Measurements from ENCODE around the gene DYNLT5. TPM values are rescaled to one million over a fixed set of nuclear protein-coding genes. Genes with fewer than 3 reads are reported as not detected.
"Not testable (repeated sequence)": the region's sequence is repeated elsewhere in the genome, so short reads cannot be mapped to it uniquely, and the experiment has no call there.

The DYNLT5 gene
- total RNA-seq, 1 experiment from 2014 or later: 0.83 TPM

DNA sequence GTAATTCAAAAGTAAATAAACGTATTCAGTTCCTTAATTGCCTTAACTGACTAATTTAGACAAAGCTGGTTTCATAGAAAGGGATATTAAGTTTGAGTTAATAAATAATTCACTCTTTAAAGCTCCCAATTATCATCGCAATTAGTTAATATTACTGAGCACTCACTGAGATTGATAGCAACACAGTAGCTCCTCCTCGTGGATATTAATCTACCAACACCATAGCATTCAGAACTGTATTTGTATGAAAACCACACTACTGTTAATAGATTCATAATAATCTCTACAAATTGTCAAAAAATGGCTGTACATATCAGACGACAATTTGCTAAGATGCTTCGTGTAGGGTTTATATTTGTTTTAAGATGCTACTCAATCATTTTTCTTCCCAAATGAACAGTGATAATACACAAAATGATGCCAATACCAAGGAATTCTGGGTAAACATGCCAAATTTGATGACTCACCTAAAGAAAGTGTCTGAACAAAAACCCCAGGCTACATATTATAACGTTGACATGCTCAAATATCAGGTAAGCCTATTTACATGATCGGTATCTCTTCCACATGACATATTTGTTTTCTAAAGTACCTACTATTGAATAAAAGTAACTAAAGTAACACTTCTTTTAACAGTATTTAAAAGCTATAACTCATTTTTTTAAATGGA, 18.8 kb upstream of the DYNLT5 start:
- TF ChIP-seq, protein P1, sequence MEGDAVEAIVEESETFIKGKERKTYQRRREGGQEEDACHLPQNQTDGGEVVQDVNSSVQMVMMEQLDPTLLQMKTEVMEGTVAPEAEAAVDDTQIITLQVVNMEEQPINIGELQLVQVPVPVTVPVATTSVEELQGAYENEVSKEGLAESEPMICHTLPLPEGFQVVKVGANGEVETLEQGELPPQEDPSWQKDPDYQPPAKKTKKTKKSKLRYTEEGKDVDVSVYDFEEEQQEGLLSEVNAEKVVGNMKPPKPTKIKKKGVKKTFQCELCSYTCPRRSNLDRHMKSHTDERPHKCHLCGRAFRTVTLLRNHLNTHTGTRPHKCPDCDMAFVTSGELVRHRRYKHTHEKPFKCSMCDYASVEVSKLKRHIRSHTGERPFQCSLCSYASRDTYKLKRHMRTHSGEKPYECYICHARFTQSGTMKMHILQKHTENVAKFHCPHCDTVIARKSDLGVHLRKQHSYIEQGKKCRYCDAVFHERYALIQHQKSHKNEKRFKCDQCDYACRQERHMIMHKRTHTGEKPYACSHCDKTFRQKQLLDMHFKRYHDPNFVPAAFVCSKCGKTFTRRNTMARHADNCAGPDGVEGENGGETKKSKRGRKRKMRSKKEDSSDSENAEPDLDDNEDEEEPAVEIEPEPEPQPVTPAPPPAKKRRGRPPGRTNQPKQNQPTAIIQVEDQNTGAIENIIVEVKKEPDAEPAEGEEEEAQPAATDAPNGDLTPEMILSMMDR (conservative IDR thresholded peaks at IDR 0.05): no peak
- H3T11ph ChIP-seq (ENCODE audit: low read length): no peak overlapping the region

DNA sequence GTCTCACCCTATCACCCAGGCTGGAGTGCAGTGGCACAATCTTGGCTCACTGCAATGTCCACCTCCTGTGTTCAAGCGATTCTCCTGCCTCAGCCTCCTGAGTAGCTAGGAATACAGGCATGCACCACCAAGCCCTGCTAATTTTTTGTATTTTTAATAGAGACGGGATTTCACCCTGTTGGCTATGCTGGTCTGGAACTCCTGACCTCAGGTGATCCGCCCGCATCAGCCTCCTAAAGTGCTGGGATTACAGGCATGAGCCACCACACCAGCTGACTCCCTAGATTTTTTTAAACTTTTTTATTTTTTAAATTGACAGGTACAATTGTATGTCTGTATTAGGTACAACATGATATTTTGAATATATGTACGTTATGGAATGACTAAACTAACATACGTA, 17.7 kb upstream of the DYNLT5 start:
- not testable (repeated sequence) for H3K27me3 ChIP-seq (ENCODE audit: insufficient read depth, low read length); H2BK5ac ChIP-seq (ENCODE audit: insufficient read length, low read length); H3K23me2 ChIP-seq (ENCODE audit: insufficient read length, low read depth, low read length, poor library complexity, severe bottlenecking); H3K4me3 Mint-ChIP-seq; H4K8ac ChIP-seq (replicated peaks; ENCODE audit: insufficient read length, low read depth, low read length); H3K4me1 ChIP-seq (ENCODE audit: insufficient read depth, low read length); H4K20me1 ChIP-seq (ENCODE audit: control insufficient read depth, insufficient read depth, insufficient read length); H2BK120ac ChIP-seq (ENCODE audit: low read depth, low read length, poor library complexity, severe bottlenecking); H3K27me3 Mint-ChIP-seq (ENCODE audit: low read depth); H3K4me2 ChIP-seq (ENCODE audit: insufficient read depth, insufficient read length, low read length); H4K5ac ChIP-seq (ENCODE audit: insufficient read length, low read depth, low read length); H2AFZ ChIP-seq (ENCODE audit: low read length); H3K79me1 ChIP-seq (ENCODE audit: insufficient read depth, low read depth, low read length, poor library complexity, severe bottlenecking); H3K27ac Mint-ChIP-seq; H3K9ac ChIP-seq (ENCODE audit: extremely low read depth, insufficient read length, low read length); H3K23ac ChIP-seq (ENCODE audit: insufficient read length, low read depth, low read length); H3K18ac ChIP-seq (ENCODE audit: insufficient read length, low read depth, low read length); H2AK5ac ChIP-seq (ENCODE audit: insufficient read length, low read length); H3T11ph ChIP-seq (ENCODE audit: low read length); H2BK15ac ChIP-seq (ENCODE audit: low read depth, low read length); H3K56ac ChIP-seq (ENCODE audit: insufficient read length, low read depth, low read length); H3K79me2 ChIP-seq (ENCODE audit: insufficient read depth, low read length); H3K36me3 Mint-ChIP-seq (ENCODE audit: insufficient read depth in 1 of 3, low read depth in 3 of 3); DNase-seq; H2BK12ac ChIP-seq (ENCODE audit: insufficient read length, low read depth, low read length); H3K14ac ChIP-seq (ENCODE audit: insufficient read depth, low read length); H3K27ac ChIP-seq (ENCODE audit: insufficient read length, low read depth, low read length); H3K9me3 ChIP-seq (ENCODE audit: control insufficient read depth, low read depth, low read length); H4K91ac ChIP-seq (ENCODE audit: insufficient read length, low read depth, low read length); H2BK20ac ChIP-seq (ENCODE audit: low read depth, low read length, poor library complexity, severe bottlenecking); H3K4ac ChIP-seq (ENCODE audit: low read depth, low read length); H3K9me3 Mint-ChIP-seq
- no CpG with 5 or more reads among the region's 6 CpGs for WGBS (ENCODE audit: extremely low coverage, insufficient read length, low lambda C conversion rate)
- H3K4me1 Mint-ChIP-seq: peaks cover 10 to 11% of the 10 kb centered on the region in 2 experiments

More for the DNA sequence above, 18.8 kb upstream of the DYNLT5 start:
- Histone ChIP-seq H3K79me2 (ENCODE audit: insufficient read depth, low read length) (no peaks in the 10 kb centered on the region), H3K4me1 (ENCODE audit: insufficient read depth, low read length) (no peaks in the 10 kb centered on the region), H3K56ac (ENCODE audit: insufficient read length, low read depth, low read length) (no peak overlapping the region), H3K4me2 (ENCODE audit: insufficient read depth, insufficient read length, low read length) (no peak overlapping the region), H3K27ac (ENCODE audit: insufficient read length, low read depth, low read length) (no peak overlapping the region), H4K5ac (ENCODE audit: insufficient read length, low read depth, low read length) (no peak overlapping the region), H3K9ac (ENCODE audit: extremely low read depth, insufficient read length, low read length) (no peak overlapping the region), H3K9me3 (ENCODE audit: control insufficient read depth, low read depth, low read length) (no peaks in the 10 kb centered on the region), H3K23me2 (ENCODE audit: insufficient read length, low read depth, low read length, poor library complexity, severe bottlenecking) (no peaks in the 10 kb centered on the region), H2BK15ac (ENCODE audit: low read depth, low read length) (no peak overlapping the region), H4K20me1 (ENCODE audit: control insufficient read depth, insufficient read depth, insufficient read length) (no peaks in the 10 kb centered on the region), H3K14ac (ENCODE audit: insufficient read depth, low read length) (no peak overlapping the region), H3K18ac (ENCODE audit: insufficient read length, low read depth, low read length) (no peak overlapping the region), H2AK5ac (ENCODE audit: insufficient read length, low read length) (no peak overlapping the region), H3K79me1 (ENCODE audit: insufficient read depth, low read depth, low read length, poor library complexity, severe bottlenecking) (no peaks in the 10 kb centered on the region), H4K91ac (ENCODE audit: insufficient read length, low read depth, low read length) (no peak overlapping the region), H2AFZ (ENCODE audit: low read length) (no peak overlapping the region), H3K4ac (ENCODE audit: low read depth, low read length) (no peak overlapping the region), H2BK12ac (ENCODE audit: insufficient read length, low read depth, low read length) (no peak overlapping the region), H4K8ac (replicated peaks; ENCODE audit: insufficient read length, low read depth, low read length) (no peak overlapping the region), H2BK20ac (ENCODE audit: low read depth, low read length, poor library complexity, severe bottlenecking) (no peak overlapping the region), H2BK5ac (ENCODE audit: insufficient read length, low read length) (no peak overlapping the region), H2BK120ac (ENCODE audit: low read depth, low read length, poor library complexity, severe bottlenecking) (no peak overlapping the region), H3K23ac (ENCODE audit: insufficient read length, low read depth, low read length) (no peak overlapping the region), H3K27me3 (ENCODE audit: insufficient read depth, low read length) (no peaks in the 10 kb centered on the region)
- H3K4me3 Mint-ChIP-seq: no peak overlapping the region
- peaks cover 0 to 5% of the 10 kb centered on the region in 2 experiments; a peak in 2 of 5 replicates for H3K9me3 Mint-ChIP-seq
- WGBS (ENCODE audit: extremely low coverage, insufficient read length, low lambda C conversion rate): no CpG with 5 or more reads among the region's 7 CpGs
- no peak overlapping the region for H3K27ac Mint-ChIP-seq
- no peaks in the 10 kb centered on the region for H3K36me3 Mint-ChIP-seq (ENCODE audit: insufficient read depth in 1 of 3, low read depth in 3 of 3)
- H3K27me3 Mint-ChIP-seq (ENCODE audit: low read depth): no peaks in the 10 kb centered on the region
- H3K4me1 Mint-ChIP-seq: peaks cover 10 to 11% of the 10 kb centered on the region in 2 experiments
- DNase-seq: no peak
